Caco-2 (cell line): Measurements from ENCODE around the gene KRCC1. TPM values are rescaled to one million over a fixed set of nuclear protein-coding genes. Genes with fewer than 3 reads are reported as not detected.

Experiments
- BruUV-seq: library from RNA; stranded (reverse); fragments of 400-500 nt; replicated peaks from 2 replicates; lab custom pipeline; 2021; lab: Mats Ljungman, UMichigan
- CTCF ChIA-PET: fragments of 300-600 bp; sonication (Branson Sonifier 250); formaldehyde crosslinking; loops from one replicate; lab custom pipeline; 2022; ENCODE audit warnings: antibody characterized with exemption; lab: Charles Lee
- POLR2A ChIA-PET: fragments of 300-600 bp; sonication (Branson Sonifier 250); formaldehyde crosslinking; loops from one replicate; lab custom pipeline; 2022; ENCODE audit warnings: antibody characterized with exemption; lab: Charles Lee
- DNase-seq, 2 experiments: peaks; one replicate each; pipeline versions ENCODE4 v3.0.0 to v3.0.0-alpha.2; 2020 to 2022
- H3K27me3 ChIP-seq: replicated peaks from 2 replicates; pipeline ENCODE4 v1.6.0; 2011; ENCODE audit warnings: low read length; ENCODE audit not compliant: control insufficient read depth, insufficient read depth
- H3K36me3 ChIP-seq: 2 replicates; pipeline ENCODE4 v1.5.1; 2011; ENCODE audit warnings: low read length; ENCODE audit not compliant: control insufficient read depth, insufficient read depth
- H3K4me1 ChIP-seq: fragments of 250-450 bp; sonication (Bioruptor Pico); 2 replicates; pipeline ENCODE4 v1.5.1; 2020; ENCODE audit warnings: mild to moderate bottlenecking
- H3K4me3 ChIP-seq: 2 replicates; pipeline ENCODE4 v1.5.1; 2011; ENCODE audit warnings: low read depth, mild to moderate bottlenecking, control low read depth, low read length
- H3K9me3 ChIP-seq: fragments of 250-450 bp; sonication (Bioruptor Pico); 2 replicates; pipeline ENCODE4 v1.5.1; 2020; ENCODE audit warnings: mild to moderate bottlenecking, moderate library complexity
- H3K27ac Mint-ChIP-seq: one replicate; pipeline ENCODE4 v1.8.0; 2022; ENCODE audit warnings: mixed read lengths; ENCODE audit not compliant: unreplicated experiment
- H3K27me3 Mint-ChIP-seq: one replicate; pipeline ENCODE4 v1.8.0; 2022; ENCODE audit warnings: mixed read lengths; ENCODE audit not compliant: insufficient read depth, unreplicated experiment
- H3K36me3 Mint-ChIP-seq: one replicate; pipeline ENCODE4 v1.8.0; 2022; ENCODE audit warnings: mild to moderate bottlenecking, mixed read lengths; ENCODE audit not compliant: insufficient read depth, unreplicated experiment
- H3K4me1 Mint-ChIP-seq: one replicate; pipeline ENCODE4 v1.8.0; 2022; ENCODE audit warnings: low read depth, mixed read lengths; ENCODE audit not compliant: unreplicated experiment
- H3K4me3 Mint-ChIP-seq: one replicate; pipeline ENCODE4 v1.8.0; 2022; ENCODE audit warnings: mild to moderate bottlenecking, moderate library complexity, mixed read lengths; ENCODE audit not compliant: unreplicated experiment
- H3K9me3 Mint-ChIP-seq: one replicate; pipeline ENCODE4 v1.8.0; 2022; ENCODE audit warnings: mixed read lengths; ENCODE audit not compliant: unreplicated experiment
- intact Hi-C: fragments of 100-400 bp; cut with micrococcal nuclease; formaldehyde crosslinking; loops from one replicate; pipeline ENCODE4 v1.10.0; 2022; ENCODE audit not compliant: unreplicated experiment
- total RNA-seq: library from RNA; stranded (reverse); gene quantifications from 2 replicates; pipeline ENCODE4 v1.2.3, GENCODE V29; 2022
- TF ChIP-seq, protein P1 (sequence below), 2 experiments: fragments of 200-600 bp in 1 of 2; IDR thresholded peaks; 1 replicate in 1 of 2; 2 replicates in 1 of 2; pipeline versions ENCODE4 v1.5.1 to v1.8.0; 2011 to 2022; ENCODE audit warnings: antibody characterized with exemption in 1 of 2, control low read depth in 1 of 2, inconsistent platforms in 1 of 2, low read depth in 1 of 2, low read length in 1 of 2, mild to moderate bottlenecking in 1 of 2, moderate library complexity in 1 of 2; ENCODE audit not compliant: insufficient read depth in 1 of 2, severe bottlenecking in 1 of 2, unreplicated experiment in 1 of 2

The KRCC1 gene
- total RNA-seq, 1 experiment from 2014 or later, result 7.6 TPM

GRCh38 chr2:88077080-88077479 lies 21.5 kb upstream of the KRCC1 start:
- no peak overlapping the region for H3K27ac Mint-ChIP-seq
- Histone ChIP-seq H3K36me3 (no peaks in the 10 kb centered on the region), H3K4me3 (no peak overlapping the region), H3K4me1 (no peaks in the 10 kb centered on the region), H3K9me3 (peaks cover 6% of the 10 kb centered on the region; the same call in 1 of the 2 replicates), H3K27me3 (no peaks in the 10 kb centered on the region)
- TF ChIP-seq, protein P1, sequence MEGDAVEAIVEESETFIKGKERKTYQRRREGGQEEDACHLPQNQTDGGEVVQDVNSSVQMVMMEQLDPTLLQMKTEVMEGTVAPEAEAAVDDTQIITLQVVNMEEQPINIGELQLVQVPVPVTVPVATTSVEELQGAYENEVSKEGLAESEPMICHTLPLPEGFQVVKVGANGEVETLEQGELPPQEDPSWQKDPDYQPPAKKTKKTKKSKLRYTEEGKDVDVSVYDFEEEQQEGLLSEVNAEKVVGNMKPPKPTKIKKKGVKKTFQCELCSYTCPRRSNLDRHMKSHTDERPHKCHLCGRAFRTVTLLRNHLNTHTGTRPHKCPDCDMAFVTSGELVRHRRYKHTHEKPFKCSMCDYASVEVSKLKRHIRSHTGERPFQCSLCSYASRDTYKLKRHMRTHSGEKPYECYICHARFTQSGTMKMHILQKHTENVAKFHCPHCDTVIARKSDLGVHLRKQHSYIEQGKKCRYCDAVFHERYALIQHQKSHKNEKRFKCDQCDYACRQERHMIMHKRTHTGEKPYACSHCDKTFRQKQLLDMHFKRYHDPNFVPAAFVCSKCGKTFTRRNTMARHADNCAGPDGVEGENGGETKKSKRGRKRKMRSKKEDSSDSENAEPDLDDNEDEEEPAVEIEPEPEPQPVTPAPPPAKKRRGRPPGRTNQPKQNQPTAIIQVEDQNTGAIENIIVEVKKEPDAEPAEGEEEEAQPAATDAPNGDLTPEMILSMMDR (IDR thresholded peaks at IDR 0.05; ENCODE audit: insufficient read depth in 1 of 2, low read depth in 1 of 2, low read length in 1 of 2, severe bottlenecking in 1 of 2, unreplicated experiment in 1 of 2), result no peak
- no peaks in the 10 kb centered on the region for H3K4me1 Mint-ChIP-seq
- BruUV-seq, result no TSS peak
- POLR2A ChIA-PET, result no interaction called here
- H3K36me3 Mint-ChIP-seq, result no peaks in the 10 kb centered on the region
- H3K27me3 Mint-ChIP-seq, result no peaks in the 10 kb centered on the region
- intact Hi-C loops, result no loop called here
- no peak for DNase-seq
- H3K9me3 Mint-ChIP-seq, result no peaks in the 10 kb centered on the region
- no peak overlapping the region for H3K4me3 Mint-ChIP-seq
- CTCF ChIA-PET, result no interaction called here

GRCh38 chr2:88074854-88075292 lies 19.3 kb upstream of the KRCC1 start:
- 0 out of 2 replicates have a peak, but pooled peaks cover 3% of the 10 kb centered on the region for H3K4me1 ChIP-seq
- TF ChIP-seq, protein P1 (IDR thresholded peaks at IDR 0.05; ENCODE audit: insufficient read depth in 1 of 2, low read depth in 1 of 2, low read length in 1 of 2, severe bottlenecking in 1 of 2, unreplicated experiment in 1 of 2), result no peak
- no peak overlapping the region for H3K4me3 ChIP-seq
- intact Hi-C loops, result no loop called here
- POLR2A ChIA-PET, result no interaction called here
- no peak overlapping the region for H3K27ac Mint-ChIP-seq
- no peak overlapping the region for H3K4me3 Mint-ChIP-seq
- H3K27me3 ChIP-seq, result no peaks in the 10 kb centered on the region
- no TSS peak for BruUV-seq
- H3K36me3 Mint-ChIP-seq, result no peaks in the 10 kb centered on the region
- H3K27me3 Mint-ChIP-seq, result no peaks in the 10 kb centered on the region
- H3K36me3 ChIP-seq, result no peaks in the 10 kb centered on the region
- H3K9me3 Mint-ChIP-seq, result no peaks in the 10 kb centered on the region
- H3K4me1 Mint-ChIP-seq, result no peaks in the 10 kb centered on the region
- no peak for DNase-seq
- CTCF ChIA-PET, result interaction anchor here (0.9 to 1.0 kb wide), 2 partner anchors 14 to 380 kb away, joined by 4 to 5 read pairs; no protein-coding TSS in a partner anchor
- H3K9me3 ChIP-seq, result peaks cover 6% of the 10 kb centered on the region; the same call in 1 of the 2 replicates

DNA sequence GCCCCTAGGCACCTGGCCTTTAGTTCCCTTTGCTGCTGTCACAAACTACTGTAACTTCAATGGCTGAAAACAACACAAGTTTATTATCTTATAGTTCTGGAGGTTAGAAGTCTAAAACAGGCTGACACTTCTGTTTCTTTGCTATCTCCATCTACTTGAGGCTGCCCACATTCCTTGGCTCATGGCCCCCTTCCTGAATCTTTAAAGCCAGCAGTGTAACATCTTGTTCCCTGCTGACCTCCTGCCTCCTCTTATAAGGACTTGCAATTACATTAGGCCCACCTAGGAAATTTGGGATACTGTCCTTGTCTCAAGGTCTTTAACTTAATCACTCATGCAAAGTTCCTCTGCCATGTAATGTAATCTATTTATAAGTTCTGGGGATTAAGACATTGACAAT lies 18.6 kb upstream of the KRCC1 start:
- H3K27ac Mint-ChIP-seq, result no peak overlapping the region
- no peaks in the 10 kb centered on the region for H3K27me3 Mint-ChIP-seq
- DNase-seq, result no peak
- BruUV-seq, result no TSS peak
- H3K4me1 ChIP-seq, result 0 out of 2 replicates have a peak, but pooled peaks cover 3% of the 10 kb centered on the region
- TF ChIP-seq, protein P1 (IDR thresholded peaks at IDR 0.05; ENCODE audit: insufficient read depth in 1 of 2, low read depth in 1 of 2, low read length in 1 of 2, severe bottlenecking in 1 of 2, unreplicated experiment in 1 of 2), result no peak
- intact Hi-C loops, result no loop called here
- no peaks in the 10 kb centered on the region for H3K36me3 Mint-ChIP-seq
- POLR2A ChIA-PET, result no interaction called here
- no peaks in the 10 kb centered on the region for H3K9me3 Mint-ChIP-seq
- no peak overlapping the region for H3K4me3 ChIP-seq
- no peaks in the 10 kb centered on the region for H3K36me3 ChIP-seq
- peaks cover 6% of the 10 kb centered on the region; the same call in 1 of the 2 replicates for H3K9me3 ChIP-seq
- H3K4me1 Mint-ChIP-seq, result no peaks in the 10 kb centered on the region
- CTCF ChIA-PET, result interaction anchor here (0.9 kb wide), 1 partner anchor 14 kb away, joined by 5 read pairs; no protein-coding TSS in a partner anchor
- no peak overlapping the region for H3K4me3 Mint-ChIP-seq
- no peaks in the 10 kb centered on the region for H3K27me3 ChIP-seq
